ENCODE measurements around the gene ARID1B.
"Not testable (repeated sequence)": the region's sequence is repeated elsewhere in the genome, so short reads cannot be mapped to it uniquely, and the experiment has no call there.

ARID1B gene

DNA sequence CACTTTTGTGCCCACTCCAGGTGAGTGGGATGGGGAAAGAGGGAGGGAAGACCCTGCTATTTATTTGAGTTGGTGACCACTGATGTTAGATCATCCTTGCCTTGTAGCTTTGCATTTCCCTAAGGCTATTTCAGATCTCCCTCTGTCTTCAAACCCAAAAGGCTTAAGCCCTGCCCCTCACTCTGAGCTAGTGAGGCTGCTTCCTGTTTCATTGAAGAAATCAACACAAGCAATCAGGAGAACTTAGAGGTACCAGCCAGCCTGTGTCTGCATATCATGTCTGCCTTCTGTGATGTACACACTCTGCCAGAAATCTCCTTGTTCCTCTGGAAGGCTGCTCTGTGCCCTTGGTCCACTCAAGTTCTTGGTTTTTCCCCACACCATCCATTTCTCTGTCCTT, 135.3 kb downstream of the ARID1B start:
- DNase-seq: no peak

GRCh38 chr6:156914181-156914580, 137.0 kb downstream of the ARID1B start:
- no peak for DNase-seq

DNA sequence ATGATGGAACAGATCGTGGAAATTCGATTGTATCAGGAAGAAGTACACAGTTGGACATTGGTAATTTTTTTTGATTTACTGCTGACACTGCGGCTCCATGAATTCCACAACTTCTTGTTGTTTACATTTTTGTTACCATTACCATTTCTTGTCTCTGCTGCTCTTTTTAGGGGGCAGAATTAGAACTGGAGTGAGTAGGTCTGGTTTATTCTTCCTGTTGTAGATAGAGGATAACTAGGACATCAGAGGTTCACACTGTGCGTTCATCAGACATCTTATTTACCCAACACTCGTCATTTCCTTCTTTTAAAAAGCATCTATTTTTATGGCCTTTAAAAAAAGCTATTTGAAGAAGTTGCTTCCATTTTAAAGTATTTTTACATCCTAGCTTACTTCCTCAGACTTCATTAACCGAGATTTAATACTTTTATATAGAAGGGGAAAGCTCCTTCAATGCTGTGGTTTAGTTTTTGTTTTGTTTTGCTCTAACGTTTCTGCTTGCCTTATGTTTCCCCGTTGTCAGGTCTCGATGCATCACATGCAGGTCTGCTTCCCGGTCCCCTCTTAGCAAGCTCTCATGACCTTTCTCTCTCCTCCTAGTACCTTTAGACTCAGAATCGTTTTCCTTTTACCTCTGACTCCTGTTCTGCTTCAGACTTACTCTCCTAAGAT, 139.1 kb downstream of the ARID1B start:
- no peak for DNase-seq

- no peak for DNase-seq
Observed at GRCh38 chr6:156917213-156917612, 140.0 kb downstream of the ARID1B start.

- no peak for DNase-seq
Observed at GRCh38 chr6:156918647-156919046, 141.5 kb downstream of the ARID1B start.

DNA sequence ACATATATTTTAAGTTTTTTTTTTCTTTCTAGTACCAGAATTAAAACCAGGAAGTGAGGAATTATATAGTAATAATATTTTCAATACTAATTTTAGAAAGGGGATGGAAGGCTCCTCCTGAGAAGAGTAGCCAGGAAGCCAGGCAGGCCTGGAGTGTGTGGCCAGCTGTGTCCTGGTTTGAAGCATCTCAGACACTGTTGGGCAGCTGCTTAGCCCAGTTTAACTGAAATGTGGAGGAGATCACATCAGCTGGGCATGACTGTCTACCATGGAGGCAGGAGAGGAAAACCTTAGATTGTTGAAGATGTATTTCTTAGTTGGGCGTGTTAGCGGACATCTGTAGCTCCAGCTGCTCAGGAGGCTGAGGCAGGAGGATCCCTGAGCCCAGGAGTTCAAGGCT, 142.2 kb downstream of the ARID1B start:
- DNase-seq: no peak

DNA sequence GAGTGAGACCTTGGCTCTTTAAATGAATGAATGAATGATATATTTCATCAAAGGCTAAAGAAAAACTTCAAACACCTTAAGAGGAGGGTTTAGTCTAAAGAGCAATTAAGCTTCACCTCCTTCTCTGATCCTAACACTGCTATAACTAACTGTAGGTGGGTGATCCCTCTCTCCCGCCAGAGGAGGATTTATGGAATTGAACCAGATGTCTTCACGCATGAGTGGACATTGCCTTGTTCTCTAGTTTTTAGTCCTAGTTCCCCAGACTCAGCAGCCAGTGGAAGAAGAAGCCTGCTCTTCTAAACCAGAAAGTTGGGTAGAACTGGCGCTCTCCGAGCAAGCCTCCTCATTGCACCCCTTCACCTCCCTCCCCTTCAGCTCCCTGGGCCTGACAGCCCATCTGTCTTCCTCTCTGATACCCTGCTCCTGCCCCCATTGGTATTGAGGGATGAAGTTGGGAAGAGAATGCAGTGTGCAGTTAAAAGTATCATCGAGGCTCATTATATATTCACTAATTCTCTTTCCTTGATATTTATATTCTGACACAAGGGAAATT, 142.7 kb downstream of the ARID1B start:
- no peak for DNase-seq

DNA sequence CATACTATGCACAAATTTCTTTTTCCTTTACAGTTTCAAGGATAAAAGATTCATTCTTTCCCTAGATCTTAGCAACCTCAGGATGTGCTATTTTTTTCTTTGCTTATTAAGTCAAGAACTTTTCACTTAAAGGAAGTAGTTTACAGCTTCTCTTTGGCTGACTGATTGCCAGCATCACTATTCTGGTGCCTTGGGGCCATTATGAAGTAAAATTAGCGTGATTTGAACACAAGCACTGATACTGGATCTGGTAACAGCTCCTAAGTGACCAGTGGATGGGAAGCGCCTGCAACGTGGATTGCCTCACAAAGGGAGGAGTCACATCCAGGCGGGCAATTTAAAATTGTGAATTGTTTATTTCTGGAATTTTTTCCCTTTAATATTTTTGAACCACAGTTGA, 147.1 kb downstream of the ARID1B start:
- no peak for DNase-seq

DNA sequence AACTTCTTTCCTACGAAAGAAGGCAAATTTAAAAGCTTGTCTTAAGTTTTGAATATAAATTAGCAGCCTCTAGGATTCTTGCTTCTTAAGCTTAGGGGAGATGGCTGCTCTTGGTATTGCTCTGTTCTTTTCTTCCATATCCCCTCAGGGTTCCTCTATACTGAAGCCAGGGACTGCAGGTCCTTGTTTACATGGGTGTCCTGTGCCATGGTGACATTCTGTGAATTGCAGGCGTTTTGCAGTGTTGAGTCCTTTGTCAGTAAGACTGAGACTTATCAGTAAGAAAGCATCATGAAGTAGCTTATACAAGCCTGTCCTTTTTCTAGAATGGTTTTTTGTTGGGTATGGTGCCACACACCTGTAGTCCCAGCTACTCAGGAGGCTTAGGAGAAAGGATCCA, 147.8 kb downstream of the ARID1B start:
- DNase-seq: no peak

DNA sequence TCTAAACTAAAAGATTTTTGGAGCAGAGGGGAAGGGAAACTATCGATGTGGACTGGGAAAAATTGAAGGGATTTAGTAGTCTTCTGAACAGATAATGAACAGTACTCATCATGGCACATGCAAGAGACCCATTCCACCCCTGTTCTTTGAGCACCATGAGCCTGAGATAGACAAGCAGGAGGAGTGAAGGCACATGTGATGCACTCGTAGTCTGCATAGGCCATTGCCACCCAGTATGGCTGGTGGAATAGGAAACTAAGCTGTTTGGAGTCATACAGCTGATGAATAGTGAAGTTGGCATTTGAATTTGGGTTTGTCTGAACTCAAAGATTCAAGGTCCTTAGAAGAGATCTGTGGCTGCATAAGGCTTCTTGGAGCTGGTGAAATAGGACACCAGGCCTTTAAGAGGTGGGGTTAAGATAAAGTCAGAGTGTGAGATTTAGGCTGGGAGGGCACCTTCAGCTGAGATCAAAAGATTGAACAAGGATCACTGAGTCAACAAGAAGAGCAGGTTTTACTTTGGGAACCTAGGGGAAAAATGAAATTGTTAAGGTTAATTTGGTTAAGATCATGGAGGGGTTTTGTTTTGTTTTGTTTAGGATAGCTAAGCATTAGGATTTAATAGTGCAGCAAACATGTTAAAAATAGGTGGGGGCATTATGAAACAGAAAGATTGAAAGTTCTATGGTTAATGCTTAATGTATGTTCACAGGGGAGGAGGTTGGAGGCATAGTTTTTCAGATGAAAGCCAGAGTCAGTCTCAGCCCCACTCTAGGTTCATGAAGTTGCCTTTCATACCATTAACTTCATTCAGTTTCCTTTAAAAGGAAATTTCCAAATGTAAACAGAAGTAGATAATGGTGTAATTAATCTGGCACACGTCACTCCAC, 148.8 kb downstream of the ARID1B start:
- no peak for DNase-seq

GRCh38 chr6:156928126-156928525, 150.9 kb downstream of the ARID1B start:
- no peak for DNase-seq

- DNase-seq: no peak
Observed at GRCh38 chr6:156928972-156929371, 151.8 kb downstream of the ARID1B start.

DNA sequence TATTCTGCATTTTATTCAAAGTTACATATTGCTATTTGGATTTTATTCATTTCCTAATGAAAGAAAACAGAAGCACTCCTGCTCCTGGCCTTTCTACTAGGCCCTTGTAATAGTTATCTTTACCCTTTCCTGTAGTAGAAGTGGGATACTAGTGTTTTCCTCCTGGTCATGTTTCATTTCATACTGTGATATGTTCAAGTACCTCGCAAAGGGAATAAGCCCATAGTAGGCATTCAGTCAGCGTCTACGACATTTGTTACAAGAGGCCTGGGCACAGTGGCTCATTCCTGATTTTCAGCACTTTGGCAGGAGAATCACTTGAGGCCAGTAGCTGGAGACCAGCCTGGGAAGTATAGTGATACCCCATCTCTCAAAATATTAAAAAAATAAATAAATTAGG, 154.1 kb downstream of the ARID1B start:
- no peak for DNase-seq

GRCh38 chr6:156933201-156934068, 156.3 kb downstream of the ARID1B start:
- no peak for DNase-seq

DNA sequence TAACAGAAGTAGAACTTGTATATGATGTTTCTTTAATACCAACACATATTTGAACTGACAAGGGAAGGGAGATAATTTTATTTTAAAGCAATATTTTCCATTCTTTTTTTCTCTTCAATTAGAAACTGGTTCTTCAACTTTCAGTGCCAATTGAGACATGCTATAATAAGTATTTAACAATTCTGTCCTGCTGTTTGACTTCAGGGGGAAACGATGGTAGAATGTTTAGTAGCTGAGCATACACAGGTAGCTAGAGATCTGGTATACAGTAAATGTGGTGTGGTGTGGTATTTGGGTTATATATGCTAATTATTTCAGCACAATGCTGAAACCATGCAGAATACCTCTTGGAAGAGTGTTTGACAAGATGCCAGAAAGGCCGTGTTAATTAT, 156.9 kb downstream of the ARID1B start:
- DNase-seq: no peak

DNA sequence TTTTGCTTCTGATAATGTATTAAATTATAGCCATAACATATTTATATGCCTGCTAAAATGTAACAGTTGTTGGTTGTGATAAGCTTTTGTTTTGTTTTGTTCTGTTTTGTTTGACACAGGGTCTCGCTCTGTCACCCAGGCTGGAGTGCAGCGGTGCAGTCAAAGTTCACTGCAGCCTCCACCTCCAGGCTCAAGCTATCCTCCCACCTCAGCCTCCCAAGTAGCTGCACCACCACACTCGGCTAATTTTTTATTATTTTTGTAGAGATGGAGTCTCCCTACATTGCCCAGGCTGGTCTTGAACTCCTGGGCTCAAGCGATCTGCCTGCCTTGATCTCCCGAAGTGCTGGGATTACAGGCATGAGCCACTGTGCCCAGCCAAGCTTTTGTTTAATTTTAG, 157.8 kb downstream of the ARID1B start:
- DNase-seq: no peak

- DNase-seq: no peak
Observed at GRCh38 chr6:156938143-156938542, 161.0 kb downstream of the ARID1B start.

- DNase-seq: no peak
Observed at GRCh38 chr6:156940221-156940620, 163.0 kb downstream of the ARID1B start.

DNA sequence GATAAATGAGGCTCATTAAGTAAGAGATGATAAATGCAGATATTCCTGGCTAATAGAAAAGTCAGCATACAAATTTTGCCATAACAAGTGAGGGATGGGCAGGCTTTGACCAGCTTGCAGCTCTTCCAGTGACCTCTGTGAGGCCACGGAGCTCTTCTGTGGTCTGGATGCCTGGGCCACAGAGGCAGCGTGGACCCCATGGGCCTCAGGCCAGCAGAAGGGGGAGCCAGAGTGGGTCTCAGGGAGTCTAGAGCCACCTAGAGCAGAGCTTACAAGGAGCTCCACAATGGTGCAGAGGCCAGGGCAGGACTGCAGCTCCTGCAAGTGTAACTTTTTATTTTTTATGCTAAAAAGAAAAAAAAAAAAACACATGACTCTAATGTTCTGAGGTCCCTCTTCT, 165.1 kb downstream of the ARID1B start:
- DNase-seq: no peak

DNA sequence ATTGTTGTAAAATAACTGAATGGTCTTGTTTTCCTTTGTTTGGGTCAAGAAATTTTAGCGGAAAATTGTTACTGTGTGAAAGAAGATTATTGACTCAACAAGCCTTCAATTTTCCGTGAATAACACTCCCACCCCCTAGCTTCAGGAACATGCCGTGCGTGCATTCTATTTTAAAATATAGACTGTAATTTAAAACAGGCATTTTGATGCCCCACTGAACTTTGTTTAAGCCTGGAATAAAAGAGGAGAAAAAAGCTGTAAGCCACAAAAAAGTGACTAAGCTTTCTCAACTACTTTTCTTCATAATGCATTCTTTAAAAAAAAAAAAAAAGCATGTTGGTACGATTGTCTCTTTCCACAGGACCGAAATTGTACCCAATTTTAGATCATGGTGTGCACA, 166.0 kb downstream of the ARID1B start:
- no peak for DNase-seq

- DNase-seq: no peak
Observed at GRCh38 chr6:156943816-156944215, 166.6 kb downstream of the ARID1B start.

DNA sequence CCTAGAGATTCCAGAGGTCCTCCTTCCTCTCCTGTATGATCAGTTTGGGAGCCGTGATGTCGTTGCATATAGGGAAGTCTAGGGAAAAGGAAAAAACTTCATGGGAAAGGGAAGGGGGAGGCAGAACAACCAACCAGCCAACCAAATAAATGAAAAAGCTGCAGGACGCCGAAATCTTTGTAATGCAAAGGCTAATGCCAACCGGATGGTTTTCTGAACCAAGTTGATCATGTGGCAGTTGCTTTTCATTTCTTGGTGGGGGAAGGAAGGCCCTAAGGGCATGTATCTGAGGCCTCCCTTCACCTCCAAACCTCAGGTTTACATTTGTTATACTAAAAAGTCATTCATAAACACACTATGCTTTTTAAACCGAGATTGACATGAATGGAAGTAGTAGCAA, 167.2 kb downstream of the ARID1B start:
- DNase-seq: no peak

GRCh38 chr6:156945789-156946172, 168.6 kb downstream of the ARID1B start:
- not testable (repeated sequence) for DNase-seq

Data from effector CD4-positive, alpha-beta T cell (primary cell).